ENCODE measurements around the gene FOXP1.

GRCh38 chr3:71241246-71241901 is 342.2 kb downstream of the FOXP1 start:
- TF ChIP-seq CTCF (IDR thresholded peaks at IDR 0.05) (no peak), POLR2A (IDR thresholded peaks at IDR 0.05) (no peak)

All from adrenal gland (tissue), 5 donors.